BLaER1 (cell line): ENCODE results near the gene SEC22A.

Experiments used
- H3K27ac ChIP-seq: shearing (Covaris generic); formaldehyde crosslinking; 2 replicates; pipeline ENCODE4 v1.8.1; 2022
- H3K27me3 ChIP-seq: shearing (Covaris generic); formaldehyde crosslinking; 2 replicates; pipeline ENCODE4 v1.8.1; 2022
- H3K36me3 ChIP-seq: shearing (Covaris generic); formaldehyde crosslinking; 2 replicates; pipeline ENCODE4 v1.8.1; 2022
- H3K4me1 ChIP-seq: shearing (Covaris generic); formaldehyde crosslinking; 2 replicates; pipeline ENCODE4 v1.8.1; 2022
- H3K4me2 ChIP-seq: shearing (Covaris generic); formaldehyde crosslinking; 2 replicates; pipeline ENCODE4 v1.8.1; 2022
- H3K4me3 ChIP-seq: shearing (Covaris generic); formaldehyde crosslinking; 2 replicates; pipeline ENCODE4 v1.8.1; 2022
- H3K9ac ChIP-seq: shearing (Covaris generic); formaldehyde crosslinking; 2 replicates; pipeline ENCODE4 v1.8.1; 2022
- H3K9me3 ChIP-seq: shearing (Covaris generic); formaldehyde crosslinking; 2 replicates; pipeline ENCODE4 v1.8.1; 2022
- H4K20me1 ChIP-seq: shearing (Covaris generic); formaldehyde crosslinking; 2 replicates; pipeline ENCODE4 v1.8.1; 2022
- Cebpa-rat ChIP-seq: shearing (Covaris generic); IDR thresholded peaks from 2 replicates; pipeline ENCODE4 v1.8.1; 2022

The SEC22A gene

GRCh38 chr3:123258359-123258758 is 56.6 kb downstream of the SEC22A start:
- Histone ChIP-seq H3K4me2 (no peak overlapping the region), H3K9ac (no peak overlapping the region), H3K27me3 (no peaks in the 10 kb centered on the region), H3K9me3 (no peaks in the 10 kb centered on the region), H3K36me3 (peaks cover 3% of the 10 kb centered on the region; the same call in 1 of the 2 replicates), H3K4me1 (no peaks in the 10 kb centered on the region), H4K20me1 (no peaks in the 10 kb centered on the region), H3K4me3 (no peak overlapping the region), H3K27ac (no peak overlapping the region)
- TF ChIP-seq Cebpa-rat: no peak

- H4K20me1 ChIP-seq: no peaks in the 10 kb centered on the region
Measured at GRCh38 chr3:123258811-123259420, 57.2 kb downstream of the SEC22A start.

GRCh38 chr3:123261666-123262065 is 59.9 kb downstream of the SEC22A start:
- TF ChIP-seq Cebpa-rat: no peak
- H3K36me3 ChIP-seq: peaks cover 15% of the 10 kb centered on the region
- no peaks in the 10 kb centered on the region for H3K27me3 ChIP-seq
- no peak overlapping the region for H3K4me3 ChIP-seq
- no peaks in the 10 kb centered on the region for H4K20me1 ChIP-seq
- no peaks in the 10 kb centered on the region for H3K4me1 ChIP-seq
- H3K9me3 ChIP-seq: no peaks in the 10 kb centered on the region
- H3K9ac ChIP-seq: no peak overlapping the region
- no peak overlapping the region for H3K27ac ChIP-seq
- H3K4me2 ChIP-seq: no peak overlapping the region

More at GRCh38 chr3:123258811-123259420, 57.2 kb downstream of the SEC22A start:
- H3K4me1 ChIP-seq: no peaks in the 10 kb centered on the region
- no peak for TF ChIP-seq Cebpa-rat
- H3K36me3 ChIP-seq: peaks cover 6% of the 10 kb centered on the region; the same call in 1 of the 2 replicates
- H3K4me3 ChIP-seq: no peak overlapping the region
- H3K9ac ChIP-seq: no peak overlapping the region
- no peaks in the 10 kb centered on the region for H3K9me3 ChIP-seq
- H3K27ac ChIP-seq: no peak overlapping the region
- no peak overlapping the region for H3K4me2 ChIP-seq
- no peaks in the 10 kb centered on the region for H3K27me3 ChIP-seq

- Histone ChIP-seq H3K36me3 (peaks cover 15% of the 10 kb centered on the region), H3K9ac (no peak overlapping the region), H3K27me3 (no peaks in the 10 kb centered on the region), H3K4me3 (no peak overlapping the region), H3K27ac (no peak overlapping the region), H3K4me2 (no peak overlapping the region), H4K20me1 (no peaks in the 10 kb centered on the region), H3K4me1 (no peaks in the 10 kb centered on the region), H3K9me3 (no peaks in the 10 kb centered on the region)
- no peak for TF ChIP-seq Cebpa-rat
Measured at GRCh38 chr3:123262226-123262625, 60.5 kb downstream of the SEC22A start.

DNA sequence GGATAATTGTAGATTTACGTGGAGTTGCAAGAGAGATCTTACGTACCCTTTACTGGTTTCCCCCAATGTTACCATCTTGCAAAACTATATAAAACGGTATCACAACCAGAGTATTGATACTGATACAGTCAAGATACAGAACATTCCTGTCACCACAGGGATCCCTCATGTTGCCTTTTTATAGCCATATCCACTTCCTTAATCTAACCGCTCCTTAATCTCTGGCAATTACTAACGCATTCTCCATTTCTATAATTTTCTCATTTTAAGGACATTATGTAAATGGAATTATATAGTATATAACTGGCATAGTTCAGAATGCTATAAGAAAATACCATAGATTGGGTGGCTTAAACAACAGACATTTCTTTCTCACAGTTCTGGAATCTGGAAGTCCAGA is 61.1 kb downstream of the SEC22A start:
- Histone ChIP-seq H3K4me3 (no peak overlapping the region), H3K4me2 (no peak overlapping the region), H3K9me3 (no peaks in the 10 kb centered on the region), H3K27me3 (no peaks in the 10 kb centered on the region), H3K4me1 (no peaks in the 10 kb centered on the region), H3K9ac (no peak overlapping the region), H3K36me3 (peaks cover 15% of the 10 kb centered on the region), H4K20me1 (no peaks in the 10 kb centered on the region), H3K27ac (no peak overlapping the region)
- no peak for TF ChIP-seq Cebpa-rat

DNA sequence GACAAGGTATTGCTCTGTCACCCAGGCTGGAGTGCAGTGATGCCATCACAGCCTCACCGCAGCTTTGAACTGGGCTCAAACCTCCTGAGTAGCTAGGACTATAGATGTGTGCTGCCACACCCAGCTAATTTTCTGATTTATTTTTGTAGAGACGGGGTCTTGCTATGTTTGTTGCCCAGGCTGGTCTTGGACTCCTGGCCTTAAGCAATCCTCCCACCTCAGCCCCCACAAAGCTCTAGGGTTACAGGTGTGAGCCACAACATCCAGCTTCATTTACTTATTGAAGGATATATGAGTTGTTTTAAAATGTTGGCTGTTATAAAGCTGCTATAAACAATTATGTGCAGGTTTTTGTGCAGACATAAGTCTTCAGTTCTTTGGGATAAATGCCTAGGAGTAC is 62.2 kb downstream of the SEC22A start:
- no peak for TF ChIP-seq Cebpa-rat
- no peaks in the 10 kb centered on the region for H4K20me1 ChIP-seq
- H3K9ac ChIP-seq: no peak overlapping the region
- no peak overlapping the region for H3K4me3 ChIP-seq
- peaks cover 15% of the 10 kb centered on the region for H3K36me3 ChIP-seq
- no peak overlapping the region for H3K4me2 ChIP-seq
- no peaks in the 10 kb centered on the region for H3K9me3 ChIP-seq
- no peak overlapping the region for H3K27ac ChIP-seq
- H3K4me1 ChIP-seq: no peaks in the 10 kb centered on the region
- H3K27me3 ChIP-seq: no peaks in the 10 kb centered on the region

GRCh38 chr3:123267821-123268220 is 66.1 kb downstream of the SEC22A start:
- no peaks in the 10 kb centered on the region for H3K4me1 ChIP-seq
- H3K9ac ChIP-seq: no peak overlapping the region
- no peaks in the 10 kb centered on the region for H3K9me3 ChIP-seq
- peaks cover 21% of the 10 kb centered on the region for H3K36me3 ChIP-seq
- TF ChIP-seq Cebpa-rat: no peak
- no peak overlapping the region for H3K4me2 ChIP-seq
- no peaks in the 10 kb centered on the region for H3K27me3 ChIP-seq
- no peaks in the 10 kb centered on the region for H4K20me1 ChIP-seq
- no peak overlapping the region for H3K4me3 ChIP-seq
- H3K27ac ChIP-seq: no peak overlapping the region

- H3K27ac ChIP-seq: no peak overlapping the region
- no peaks in the 10 kb centered on the region for H3K9me3 ChIP-seq
- H3K4me2 ChIP-seq: no peak overlapping the region
- no peaks in the 10 kb centered on the region for H3K27me3 ChIP-seq
- peaks cover 16% of the 10 kb centered on the region; the same call in 1 of the 2 replicates for H3K36me3 ChIP-seq
- no peak overlapping the region for H3K9ac ChIP-seq
- TF ChIP-seq Cebpa-rat: no peak
- H3K4me3 ChIP-seq: no peak overlapping the region
- H4K20me1 ChIP-seq: no peaks in the 10 kb centered on the region
- no peaks in the 10 kb centered on the region for H3K4me1 ChIP-seq
Measured at GRCh38 chr3:123270818-123271217, 69.1 kb downstream of the SEC22A start.

DNA sequence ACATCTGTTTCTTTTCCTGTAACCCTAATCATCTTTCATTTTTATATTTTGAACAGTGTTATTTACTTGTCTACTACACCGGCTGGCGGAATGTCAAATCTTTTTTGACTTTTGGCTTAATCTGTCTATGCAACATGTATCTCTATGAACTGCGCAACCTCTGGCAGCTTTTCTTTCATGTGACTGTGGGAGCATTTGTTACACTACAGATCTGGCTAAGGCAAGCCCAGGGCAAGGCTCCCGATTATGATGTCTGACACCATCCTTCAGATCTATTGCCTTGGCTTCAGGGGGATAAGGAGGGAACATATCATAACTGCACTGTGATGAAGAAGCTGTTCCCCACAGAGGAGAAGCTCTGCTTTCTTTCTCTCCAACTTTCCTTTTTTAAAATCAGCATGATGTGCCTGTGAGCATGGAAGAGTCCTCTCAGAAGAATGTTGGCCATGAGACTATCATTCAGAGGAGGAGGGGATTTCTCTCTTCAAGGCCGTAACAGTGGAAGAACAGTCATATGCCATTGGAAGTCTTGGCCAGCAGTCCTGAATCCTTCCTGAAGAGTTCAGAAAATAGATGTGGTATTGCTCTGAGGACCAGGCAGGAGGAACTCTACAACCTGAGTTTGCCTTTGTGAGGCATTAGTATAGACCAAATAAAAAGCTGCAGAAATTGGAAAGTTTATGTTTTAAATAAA is 69.9 kb downstream of the SEC22A start:
- H3K36me3 ChIP-seq: peaks cover 16% of the 10 kb centered on the region; the same call in 1 of the 2 replicates
- H3K4me1 ChIP-seq: no peaks in the 10 kb centered on the region
- no peaks in the 10 kb centered on the region for H3K9me3 ChIP-seq
- no peak for TF ChIP-seq Cebpa-rat
- no peak overlapping the region for H3K4me3 ChIP-seq
- H3K27me3 ChIP-seq: no peaks in the 10 kb centered on the region
- 0 out of 2 replicates have a peak, but pooled peaks cover 2% of the 10 kb centered on the region for H4K20me1 ChIP-seq
- H3K9ac ChIP-seq: no peak overlapping the region
- H3K4me2 ChIP-seq: no peak overlapping the region
- H3K27ac ChIP-seq: no peak overlapping the region

DNA sequence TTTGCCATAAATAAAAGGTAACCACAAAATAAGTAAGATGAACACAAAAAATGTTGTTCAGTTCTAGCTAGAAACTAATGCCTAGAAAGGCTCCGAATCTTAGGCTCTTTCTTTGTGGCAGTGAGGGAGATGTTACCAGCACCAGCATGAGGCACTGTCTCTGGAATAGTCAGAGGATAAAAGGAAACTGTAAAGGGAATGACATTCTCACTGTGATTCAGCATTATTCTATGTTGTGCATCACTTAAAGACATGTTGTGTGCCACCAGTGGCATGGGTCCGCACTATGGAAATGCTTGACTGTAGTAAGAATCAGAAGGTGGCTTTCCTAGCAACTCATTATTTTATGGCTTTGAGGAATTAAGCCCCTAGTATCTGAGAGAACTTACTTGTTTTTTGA is 70.8 kb downstream of the SEC22A start:
- Histone ChIP-seq H4K20me1 (peaks cover 9% of the 10 kb centered on the region; the same call in 1 of the 2 replicates), H3K27ac (no peak overlapping the region), H3K27me3 (no peaks in the 10 kb centered on the region), H3K4me2 (no peak overlapping the region), H3K9ac (no peak overlapping the region), H3K4me3 (no peak overlapping the region), H3K4me1 (no peaks in the 10 kb centered on the region), H3K9me3 (no peaks in the 10 kb centered on the region), H3K36me3 (peaks cover 16% of the 10 kb centered on the region; the same call in 1 of the 2 replicates)
- no peak for TF ChIP-seq Cebpa-rat
